ENCODE measurements around the gene TEKTIP1.

Gene TEKTIP1

GRCh38 chr19:3586707-3587346 lies 47.9 kb downstream of the TEKTIP1 start:
- no peak for DNase-seq

GRCh38 chr19:3589439-3589838 lies 50.5 kb downstream of the TEKTIP1 start:
- DNase-seq, result no peak

- no peak for DNase-seq
Observed at GRCh38 chr19:3589949-3590348, 51.0 kb downstream of the TEKTIP1 start.

- no peak for DNase-seq
Observed at GRCh38 chr19:3590991-3591659, 52.2 kb downstream of the TEKTIP1 start.

GRCh38 chr19:3591876-3592613 lies 53.1 kb downstream of the TEKTIP1 start:
- DNase-seq, result no peak

- DNase-seq, result no peak
Observed at GRCh38 chr19:3593156-3593555, 54.2 kb downstream of the TEKTIP1 start.
